Measurements from ENCODE around the gene CNTN4. TPM values are rescaled to one million over a fixed set of nuclear protein-coding genes. Genes with fewer than 3 reads are reported as not detected.

Gene CNTN4
- total and polyA plus RNA-seq, 9 donors: 0.35 to 16.7 (median 3.0) TPM

DNA sequence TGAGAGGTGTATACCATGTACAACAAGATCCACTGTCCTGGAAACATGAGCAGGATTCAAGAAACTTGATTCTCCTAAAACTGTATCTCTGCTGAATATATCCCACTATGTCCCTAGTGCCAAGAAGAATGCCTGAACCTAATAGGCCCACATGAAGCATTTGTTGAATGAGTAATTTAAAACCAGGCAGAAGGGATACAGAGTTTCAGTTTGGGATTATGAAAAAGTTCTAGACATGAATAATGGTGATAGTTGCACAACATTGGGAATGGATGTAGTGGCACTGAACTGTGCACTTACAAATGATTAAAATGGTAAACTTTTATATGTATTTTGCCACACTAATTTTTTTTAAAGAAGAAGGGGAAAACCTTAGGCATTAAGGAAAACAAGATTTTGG lies 750.4 kb downstream of the CNTN4 start:
- no peak for DNase-seq
- Histone ChIP-seq H3K27ac (no peak overlapping the region), H3K9me3 (no peaks in the 10 kb centered on the region), H3K27me3 (no peaks in the 10 kb centered on the region), H3K36me3 (no peaks in the 10 kb centered on the region), H3K4me1 (ENCODE audit: insufficient read depth) (no peaks in the 10 kb centered on the region), H3K4me3 (no peak overlapping the region)
- TF ChIP-seq EP300 (IDR thresholded peaks at IDR 0.05): no peak
- no peak for TF ChIP-seq POLR2A (IDR thresholded peaks at IDR 0.05)
- TF ChIP-seq CTCF (IDR thresholded peaks at IDR 0.05): no peak
- intact Hi-C loops (cut with DNase I): no loop called here

DNA sequence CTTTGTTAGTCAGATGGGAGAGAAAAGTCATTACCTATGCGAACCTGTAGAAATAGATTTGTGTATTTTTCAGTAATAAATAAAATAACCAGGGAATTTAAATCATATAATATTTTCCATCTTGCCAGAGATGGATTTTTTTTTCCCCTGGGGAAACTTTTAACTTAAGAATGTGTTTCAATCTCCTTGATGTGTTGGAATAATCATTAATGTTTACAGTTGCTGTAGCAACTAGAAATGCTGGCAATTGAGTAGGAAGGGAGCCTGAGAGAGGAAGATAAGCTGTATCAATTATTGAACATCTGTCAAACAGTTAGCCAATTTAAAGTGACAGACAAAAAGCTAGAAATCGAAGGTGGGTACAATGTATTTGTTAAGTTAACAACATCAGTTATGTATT lies 752.0 kb downstream of the CNTN4 start:
- no peak for TF ChIP-seq POLR2A (IDR thresholded peaks at IDR 0.05)
- no peak for TF ChIP-seq EP300 (IDR thresholded peaks at IDR 0.05)
- no peak for TF ChIP-seq CTCF (IDR thresholded peaks at IDR 0.05)
- no peaks in the 10 kb centered on the region for H3K9me3 ChIP-seq
- H3K36me3 ChIP-seq: no peaks in the 10 kb centered on the region
- no peaks in the 10 kb centered on the region for H3K4me1 ChIP-seq (ENCODE audit: insufficient read depth)
- no peak overlapping the region for H3K4me3 ChIP-seq
- 84 to 87% (median 86%) methylated on average over 2 of the region's 2 CpGs for WGBS, 3 donors
- no peaks in the 10 kb centered on the region for H3K27me3 ChIP-seq
- intact Hi-C loops (cut with DNase I): no loop called here
- no peak overlapping the region for H3K27ac ChIP-seq
- no peak for DNase-seq

- H3K4me3 ChIP-seq: no peak overlapping the region
- 44 to 56% (median 56%) methylated on average over 3 of the region's 3 CpGs for WGBS, 3 donors
- TF ChIP-seq POLR2A (IDR thresholded peaks at IDR 0.05) (no peak), CTCF (IDR thresholded peaks at IDR 0.05) (no peak), EP300 (IDR thresholded peaks at IDR 0.05) (no peak)
- H3K27ac ChIP-seq: no peak overlapping the region
- H3K36me3 ChIP-seq: no peaks in the 10 kb centered on the region
- intact Hi-C loops (cut with DNase I): no loop called here
- no peak for DNase-seq
- H3K9me3 ChIP-seq: no peaks in the 10 kb centered on the region
- H3K27me3 ChIP-seq: no peaks in the 10 kb centered on the region
- H3K4me1 ChIP-seq (ENCODE audit: insufficient read depth): no peaks in the 10 kb centered on the region
These were observed 752.7 kb downstream of the CNTN4 start for GRCh38 chr3:2851361-2851760.

DNA sequence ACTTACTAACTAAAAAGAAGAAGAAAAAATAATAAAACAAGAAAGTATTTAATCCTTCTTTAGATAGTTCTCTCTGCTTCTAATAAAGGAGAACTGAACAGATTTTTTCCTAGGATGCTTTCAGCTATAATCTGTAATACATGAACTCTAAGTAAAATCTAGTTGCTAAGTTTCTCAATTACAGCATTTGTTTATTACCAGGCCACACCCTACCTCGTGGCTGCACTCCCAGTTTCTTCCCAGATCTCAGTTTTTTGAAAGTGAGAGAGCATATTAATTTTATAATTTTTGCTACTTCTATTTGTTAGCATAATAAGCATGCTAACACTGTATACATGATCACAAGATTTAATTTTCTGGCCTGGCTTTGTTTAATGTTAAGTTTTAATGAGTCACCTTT lies 753.2 kb downstream of the CNTN4 start:
- TF ChIP-seq EP300 (IDR thresholded peaks at IDR 0.05): no peak
- TF ChIP-seq CTCF (IDR thresholded peaks at IDR 0.05): no peak
- no peak for TF ChIP-seq POLR2A (IDR thresholded peaks at IDR 0.05)
- 2 to 4% (median 3%) methylated on average over 1 of the region's 1 CpG for WGBS, 3 donors
- Histone ChIP-seq H3K4me3 (no peak overlapping the region), H3K4me1 (ENCODE audit: insufficient read depth) (no peaks in the 10 kb centered on the region), H3K27me3 (no peaks in the 10 kb centered on the region), H3K36me3 (no peaks in the 10 kb centered on the region), H3K9me3 (no peaks in the 10 kb centered on the region), H3K27ac (no peak overlapping the region)
- peak in 1 of 5 donors; percentile 41 for DNase-seq
- intact Hi-C loops (cut with DNase I): no loop called here

GRCh38 chr3:2853651-2854050 lies 755.0 kb downstream of the CNTN4 start:
- WGBS, 3 donors: 76 to 96% (median 86%) methylated on average over 5 of the region's 5 CpGs
- H3K9me3 ChIP-seq: no peaks in the 10 kb centered on the region
- intact Hi-C loops (cut with DNase I): no loop called here
- H3K36me3 ChIP-seq: no peaks in the 10 kb centered on the region
- H3K27me3 ChIP-seq: no peaks in the 10 kb centered on the region
- no peak for TF ChIP-seq CTCF (IDR thresholded peaks at IDR 0.05)
- no peak for TF ChIP-seq POLR2A (IDR thresholded peaks at IDR 0.05)
- TF ChIP-seq EP300 (IDR thresholded peaks at IDR 0.05): no peak
- H3K27ac ChIP-seq: no peak overlapping the region
- no peak overlapping the region for H3K4me3 ChIP-seq
- no peaks in the 10 kb centered on the region for H3K4me1 ChIP-seq (ENCODE audit: insufficient read depth)
- no peak for DNase-seq

Data from ovary (tissue), 9 donors.